Brain microvascular endothelial cell (primary cell): ENCODE measurements around the gene SYNGR1.

Experiments used
- DNase-seq: peaks from one replicate; pipeline ENCODE4 v3.0.0-alpha.2; 2020
- H3K27ac ChIP-seq: fragments of 250-450 bp; sonication (Bioruptor Pico); 2 replicates; pipeline ENCODE4 v1.5.1; 2020; ENCODE audit warnings: mild to moderate bottlenecking, moderate library complexity
- H3K27me3 ChIP-seq: fragments of 250-450 bp; sonication (Bioruptor Pico); replicated peaks from 2 replicates; pipeline ENCODE4 v1.5.1; 2020; ENCODE audit warnings: mild to moderate bottlenecking
- H3K36me3 ChIP-seq: fragments of 250-450 bp; sonication (Bioruptor Pico); replicated peaks from 2 replicates; pipeline ENCODE4 v1.5.1; 2020; ENCODE audit warnings: mild to moderate bottlenecking
- H3K4me3 ChIP-seq: 2 replicates; pipeline ENCODE4 v1.5.1; 2011; ENCODE audit warnings: low read depth, mild to moderate bottlenecking, control low read depth, low read length, moderate library complexity
- in situ Hi-C: cut with HindIII; loops from 2 replicates; pipeline ENCODE4 v1.10.0; 2017; ENCODE audit warnings: low sequenced_read_pairs, low pct_ligation_motif_present
- TF ChIP-seq, protein P1 (sequence below): IDR thresholded peaks from 2 replicates; pipeline ENCODE4 v1.5.1; 2011; ENCODE audit warnings: low read depth, mild to moderate bottlenecking, moderate library complexity, low read length, control low read depth, inconsistent platforms; ENCODE audit errors: missing control alignments

SYNGR1 gene

DNA sequence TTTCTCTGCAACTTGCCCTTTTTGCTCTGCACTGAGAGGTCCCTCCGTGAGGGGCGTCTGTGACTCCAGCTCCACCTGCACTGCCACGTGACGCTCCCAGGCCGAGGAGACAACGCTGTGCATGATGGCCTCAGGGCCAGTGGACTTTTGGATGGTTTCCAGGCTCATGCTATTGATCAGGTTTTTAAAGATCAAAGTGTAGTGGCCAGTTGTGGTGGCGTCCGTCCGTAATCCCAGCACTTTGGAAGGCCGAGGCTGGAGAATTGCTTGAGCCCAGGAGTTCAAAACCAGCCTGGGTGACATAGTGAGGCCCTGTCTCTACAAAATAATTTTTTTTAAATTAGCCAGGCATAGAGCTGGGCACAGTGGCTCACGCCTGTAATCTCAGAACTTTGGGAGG is 46.4 kb upstream of the SYNGR1 start:
- no peak overlapping the region for H3K27ac ChIP-seq
- H3K36me3 ChIP-seq = no peaks in the 10 kb centered on the region
- in situ Hi-C loops = no loop called here
- no peak for DNase-seq
- H3K4me3 ChIP-seq = no peak overlapping the region
- H3K27me3 ChIP-seq = no peaks in the 10 kb centered on the region
- TF ChIP-seq, protein P1, sequence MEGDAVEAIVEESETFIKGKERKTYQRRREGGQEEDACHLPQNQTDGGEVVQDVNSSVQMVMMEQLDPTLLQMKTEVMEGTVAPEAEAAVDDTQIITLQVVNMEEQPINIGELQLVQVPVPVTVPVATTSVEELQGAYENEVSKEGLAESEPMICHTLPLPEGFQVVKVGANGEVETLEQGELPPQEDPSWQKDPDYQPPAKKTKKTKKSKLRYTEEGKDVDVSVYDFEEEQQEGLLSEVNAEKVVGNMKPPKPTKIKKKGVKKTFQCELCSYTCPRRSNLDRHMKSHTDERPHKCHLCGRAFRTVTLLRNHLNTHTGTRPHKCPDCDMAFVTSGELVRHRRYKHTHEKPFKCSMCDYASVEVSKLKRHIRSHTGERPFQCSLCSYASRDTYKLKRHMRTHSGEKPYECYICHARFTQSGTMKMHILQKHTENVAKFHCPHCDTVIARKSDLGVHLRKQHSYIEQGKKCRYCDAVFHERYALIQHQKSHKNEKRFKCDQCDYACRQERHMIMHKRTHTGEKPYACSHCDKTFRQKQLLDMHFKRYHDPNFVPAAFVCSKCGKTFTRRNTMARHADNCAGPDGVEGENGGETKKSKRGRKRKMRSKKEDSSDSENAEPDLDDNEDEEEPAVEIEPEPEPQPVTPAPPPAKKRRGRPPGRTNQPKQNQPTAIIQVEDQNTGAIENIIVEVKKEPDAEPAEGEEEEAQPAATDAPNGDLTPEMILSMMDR = no peak

DNA sequence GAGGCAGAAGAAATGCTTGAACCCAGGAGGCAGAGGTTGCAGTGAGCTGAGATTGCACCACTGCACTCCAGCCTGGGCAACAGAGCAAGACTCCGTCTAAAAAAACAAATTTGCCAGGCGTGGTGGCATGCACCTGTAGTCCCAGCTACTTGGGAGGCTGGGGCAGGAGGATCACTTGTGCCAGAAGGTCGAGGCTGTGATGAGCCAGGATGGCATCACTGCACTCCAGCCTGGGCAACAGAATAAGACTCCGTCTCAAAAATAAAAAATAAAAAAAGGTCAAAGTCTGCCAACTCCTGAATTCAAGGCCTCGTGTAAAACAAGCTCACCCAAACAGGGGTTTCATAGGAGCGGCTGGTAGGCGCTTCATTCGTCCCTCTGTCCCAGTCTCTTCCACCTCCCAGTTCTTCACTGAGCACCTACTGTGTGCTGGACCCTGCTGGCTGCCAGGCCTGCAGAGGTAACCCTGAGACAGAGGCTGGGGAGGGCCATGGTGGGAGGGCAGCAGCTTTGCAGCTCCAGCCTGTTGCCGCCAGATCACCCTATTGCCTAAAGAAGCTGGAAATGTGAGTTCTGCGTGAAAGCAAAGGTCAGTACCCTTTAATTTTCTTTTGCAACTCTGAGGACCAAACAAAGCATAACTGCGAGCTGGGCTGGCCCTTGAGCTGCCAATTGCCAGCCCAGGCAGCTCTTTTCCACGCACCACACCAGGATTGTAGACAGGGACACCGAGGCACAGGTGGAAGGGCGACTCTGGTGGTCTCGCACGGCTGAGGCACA is 45.7 kb upstream of the SYNGR1 start:
- DNase-seq = no peak
- H3K27ac ChIP-seq = no peak overlapping the region
- in situ Hi-C loops = no loop called here
- TF ChIP-seq, protein P1 = no peak
- no peaks in the 10 kb centered on the region for H3K36me3 ChIP-seq
- H3K4me3 ChIP-seq = no peak overlapping the region
- no peaks in the 10 kb centered on the region for H3K27me3 ChIP-seq

DNA sequence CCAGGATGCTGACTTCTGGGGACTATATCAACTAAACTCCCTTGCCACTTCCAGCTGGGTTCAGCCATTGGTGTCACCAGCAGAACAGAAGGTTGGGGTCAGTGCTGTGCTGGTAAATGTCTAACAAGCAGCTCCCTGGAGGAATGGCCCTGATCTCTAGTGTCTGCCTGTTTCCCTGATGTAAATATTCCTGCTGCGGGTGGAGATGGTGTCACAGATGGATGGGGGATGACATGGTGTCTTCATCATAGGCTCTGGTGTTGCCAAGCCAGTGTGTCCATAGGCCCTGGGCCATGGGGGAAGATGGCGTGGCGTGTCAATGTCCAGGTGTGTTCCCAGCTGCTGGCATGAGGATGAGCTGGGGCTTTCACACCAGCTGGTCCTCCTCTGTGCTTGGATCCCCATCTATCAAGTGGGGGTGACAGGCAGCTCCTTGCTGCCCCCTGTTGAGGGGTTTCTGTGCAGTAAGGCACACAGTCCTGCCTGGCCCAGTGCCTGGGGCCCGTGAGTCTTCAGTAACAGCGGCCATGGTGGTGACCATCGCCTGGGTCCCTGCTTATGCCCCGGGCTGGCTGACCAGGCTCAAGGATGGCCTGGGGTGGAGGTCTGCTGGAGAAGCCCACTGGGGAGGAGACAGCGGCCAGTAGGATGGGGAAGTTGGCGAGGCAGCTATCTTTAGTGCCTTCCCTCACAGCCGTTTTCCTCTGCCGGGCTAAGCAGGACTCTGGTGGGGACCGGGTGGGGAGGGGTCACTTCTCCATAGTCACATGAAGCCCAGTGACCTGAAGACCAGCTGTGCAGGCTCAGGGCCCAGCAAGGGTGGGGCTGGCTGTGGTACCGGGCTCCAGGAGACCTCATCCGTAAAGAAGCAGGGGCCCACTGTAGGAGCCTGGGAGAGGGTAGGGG is 43.1 kb upstream of the SYNGR1 start:
- Histone ChIP-seq H3K27me3 (no peaks in the 10 kb centered on the region), H3K36me3 (peaks cover 16% of the 10 kb centered on the region), H3K27ac (no peak overlapping the region), H3K4me3 (no peak overlapping the region)
- TF ChIP-seq, protein P1 = peak; percentile 65
- no peak for DNase-seq
- in situ Hi-C loops = no loop called here

DNA sequence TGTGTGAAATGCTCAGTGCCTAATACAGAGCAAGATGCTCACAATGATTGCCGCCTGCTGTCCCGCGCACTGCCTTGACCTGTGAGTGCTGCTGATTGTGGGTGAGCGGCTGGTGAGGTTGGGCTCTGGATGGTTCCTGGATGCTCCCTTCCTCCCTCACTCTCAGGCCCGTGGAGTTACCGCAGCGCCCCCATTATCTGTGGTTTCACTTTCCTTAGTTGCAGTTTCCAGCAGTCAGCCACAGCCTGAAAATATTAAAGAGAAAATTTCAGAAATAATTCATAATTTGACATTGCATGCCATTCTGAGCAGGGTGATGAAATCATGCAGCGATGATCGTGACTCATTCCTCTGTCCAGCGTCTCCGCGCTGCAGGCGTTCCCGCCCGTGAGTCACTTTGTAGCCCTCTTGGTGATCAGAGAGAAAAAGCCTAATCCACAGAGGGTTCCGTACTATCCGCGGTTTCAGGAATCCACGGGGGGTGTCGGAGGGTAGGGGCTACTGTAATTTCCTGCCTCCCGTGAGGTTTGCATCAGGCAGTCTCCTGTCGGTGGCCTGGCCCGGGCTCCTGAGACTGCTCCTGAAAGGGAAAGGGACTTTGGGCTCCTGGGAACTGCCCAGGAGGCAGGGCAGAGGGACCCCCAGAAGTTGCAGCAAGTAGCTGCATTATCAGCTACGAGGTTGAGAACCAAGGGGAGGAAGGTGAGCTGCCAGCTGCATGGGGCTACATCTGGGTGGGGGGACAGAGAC is 41.0 kb upstream of the SYNGR1 start:
- in situ Hi-C loops = no loop called here
- Histone ChIP-seq H3K27me3 (no peaks in the 10 kb centered on the region), H3K4me3 (peak overlapping the region; percentile 27), H3K36me3 (peaks cover 37% of the 10 kb centered on the region), H3K27ac (peak overlapping the region; percentile 57)
- TF ChIP-seq, protein P1 = peak; percentile 53
- DNase-seq = peak; percentile 96

DNA sequence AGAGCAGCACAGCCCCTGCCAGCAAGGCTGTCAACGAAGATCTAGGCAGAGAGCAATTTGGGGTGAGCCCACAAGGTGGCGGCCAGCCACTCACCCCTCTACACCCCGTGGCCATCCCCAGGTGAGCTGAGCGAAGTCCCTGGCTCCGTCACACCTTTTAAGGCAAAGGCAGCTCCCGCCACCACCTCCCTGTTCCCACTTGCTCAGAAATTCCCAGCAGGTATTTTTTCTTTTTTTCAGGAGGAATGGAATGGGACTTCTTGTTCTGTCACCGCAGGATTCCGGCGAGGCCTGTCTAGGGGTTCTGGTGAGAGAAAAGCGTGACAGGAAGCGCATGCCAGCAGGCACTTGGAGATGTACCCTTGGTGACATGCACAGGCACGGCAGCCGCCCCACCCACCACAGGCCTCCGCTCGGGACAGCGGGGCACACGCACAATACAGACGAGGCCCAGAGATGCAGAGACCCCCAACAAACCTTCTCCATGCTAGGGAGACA is 40.4 kb upstream of the SYNGR1 start:
- Histone ChIP-seq H3K27ac (peak overlapping the region; percentile 50), H3K36me3 (peaks cover 43% of the 10 kb centered on the region), H3K4me3 (no peak overlapping the region), H3K27me3 (no peaks in the 10 kb centered on the region)
- DNase-seq = peak; percentile 41
- in situ Hi-C loops = no loop called here
- TF ChIP-seq, protein P1 = peak; percentile 52
